Measurements from ENCODE around the gene PEAK1. TPM values are rescaled to one million over a fixed set of nuclear protein-coding genes. Genes with fewer than 3 reads are reported as not detected.

Gene PEAK1
- total RNA-seq, 1 experiment from 2014 or later: 18.4 TPM

DNA sequence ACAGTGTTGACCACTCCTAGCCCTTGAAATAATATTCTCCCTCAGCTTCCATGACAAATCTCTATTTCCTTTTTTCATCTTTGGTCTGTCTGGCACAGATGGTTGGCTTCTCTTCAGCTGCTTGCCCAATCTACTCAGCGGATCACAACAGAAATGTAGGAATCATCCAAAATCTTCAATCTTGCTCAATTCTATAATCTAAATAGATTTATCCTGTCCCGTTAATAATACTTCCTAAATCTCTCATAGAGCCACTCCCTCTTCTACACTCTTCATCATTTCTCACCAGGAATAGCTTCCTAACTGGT, 3.8 kb downstream of the PEAK1 start:
- H3K4me1 ChIP-seq: peaks cover 19% of the 10 kb centered on the region
- intact Hi-C loops (cut with micrococcal nuclease; ENCODE audit: unreplicated experiment): no loop called here
- H3K36me3 ChIP-seq (ENCODE audit: control insufficient read depth, insufficient read depth, low read length): no peaks in the 10 kb centered on the region; the same call in 1 of the 2 replicates
- Mint-ChIP-seq H3K36me3 (ENCODE audit: insufficient read depth, unreplicated experiment) (peaks cover 16% of the 10 kb centered on the region), H3K27me3 (ENCODE audit: insufficient read depth, unreplicated experiment) (no peaks in the 10 kb centered on the region), H3K4me1 (ENCODE audit: low read depth, unreplicated experiment) (peaks cover 17% of the 10 kb centered on the region), H3K9me3 (ENCODE audit: unreplicated experiment) (no peaks in the 10 kb centered on the region), H3K4me3 (ENCODE audit: unreplicated experiment) (no peak overlapping the region), H3K27ac (ENCODE audit: unreplicated experiment) (no peak overlapping the region)
- TF ChIP-seq, protein P1, sequence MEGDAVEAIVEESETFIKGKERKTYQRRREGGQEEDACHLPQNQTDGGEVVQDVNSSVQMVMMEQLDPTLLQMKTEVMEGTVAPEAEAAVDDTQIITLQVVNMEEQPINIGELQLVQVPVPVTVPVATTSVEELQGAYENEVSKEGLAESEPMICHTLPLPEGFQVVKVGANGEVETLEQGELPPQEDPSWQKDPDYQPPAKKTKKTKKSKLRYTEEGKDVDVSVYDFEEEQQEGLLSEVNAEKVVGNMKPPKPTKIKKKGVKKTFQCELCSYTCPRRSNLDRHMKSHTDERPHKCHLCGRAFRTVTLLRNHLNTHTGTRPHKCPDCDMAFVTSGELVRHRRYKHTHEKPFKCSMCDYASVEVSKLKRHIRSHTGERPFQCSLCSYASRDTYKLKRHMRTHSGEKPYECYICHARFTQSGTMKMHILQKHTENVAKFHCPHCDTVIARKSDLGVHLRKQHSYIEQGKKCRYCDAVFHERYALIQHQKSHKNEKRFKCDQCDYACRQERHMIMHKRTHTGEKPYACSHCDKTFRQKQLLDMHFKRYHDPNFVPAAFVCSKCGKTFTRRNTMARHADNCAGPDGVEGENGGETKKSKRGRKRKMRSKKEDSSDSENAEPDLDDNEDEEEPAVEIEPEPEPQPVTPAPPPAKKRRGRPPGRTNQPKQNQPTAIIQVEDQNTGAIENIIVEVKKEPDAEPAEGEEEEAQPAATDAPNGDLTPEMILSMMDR (IDR thresholded peaks at IDR 0.05; ENCODE audit: insufficient read depth in 1 of 2, low read depth in 1 of 2, low read length in 1 of 2, severe bottlenecking in 1 of 2, unreplicated experiment in 1 of 2): no peak
- no peaks in the 10 kb centered on the region for H3K27me3 ChIP-seq (replicated peaks; ENCODE audit: control insufficient read depth, insufficient read depth, low read length)
- DNase-seq: no peak
- BruUV-seq (replicated peaks): no TSS peak
- CTCF ChIA-PET: no interaction called here
- POLR2A ChIA-PET: no interaction called here
- no peak overlapping the region for H3K4me3 ChIP-seq (ENCODE audit: low read depth, low read length)
- H3K9me3 ChIP-seq: no peaks in the 10 kb centered on the region

DNA sequence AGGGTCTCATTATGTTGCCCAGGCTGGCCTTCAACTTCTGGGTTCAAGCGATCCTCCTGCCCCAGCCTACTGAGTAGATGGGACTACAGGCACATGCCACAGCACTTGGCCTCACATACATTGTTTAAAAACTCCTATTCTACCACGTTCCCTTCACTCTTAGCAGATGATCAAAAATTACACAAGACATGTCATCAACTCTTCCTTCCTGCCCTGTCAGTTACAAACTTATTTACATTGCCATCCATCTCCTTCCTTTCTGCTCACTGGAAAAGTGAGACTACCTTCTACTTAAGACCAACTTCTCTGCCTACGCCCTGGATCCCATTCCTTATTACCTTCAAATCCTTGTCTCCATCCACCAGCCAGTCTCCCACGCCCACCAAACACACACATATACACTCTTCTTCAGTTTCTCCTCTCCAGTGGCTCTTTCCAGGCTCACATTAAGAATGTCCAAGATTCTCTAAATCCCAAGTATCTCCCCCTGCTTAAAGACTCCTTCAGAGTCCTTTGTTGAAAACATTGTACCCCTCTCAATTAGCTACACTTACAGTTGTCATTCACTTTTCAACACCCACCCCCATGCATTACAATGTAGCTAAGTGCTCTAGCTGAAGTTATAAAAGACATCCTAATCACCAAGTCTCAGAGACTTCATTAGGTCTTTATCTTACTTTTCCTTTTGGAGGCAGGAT, 4.3 kb downstream of the PEAK1 start:
- POLR2A ChIA-PET: no interaction called here
- TF ChIP-seq, protein P1 (IDR thresholded peaks at IDR 0.05; ENCODE audit: insufficient read depth in 1 of 2, low read depth in 1 of 2, low read length in 1 of 2, severe bottlenecking in 1 of 2, unreplicated experiment in 1 of 2): no peak
- no peak overlapping the region for H3K27ac Mint-ChIP-seq (ENCODE audit: unreplicated experiment)
- Histone ChIP-seq H3K4me1 (peaks cover 19% of the 10 kb centered on the region), H3K9me3 (no peaks in the 10 kb centered on the region), H3K27me3 (replicated peaks; ENCODE audit: control insufficient read depth, insufficient read depth, low read length) (no peaks in the 10 kb centered on the region), H3K4me3 (ENCODE audit: low read depth, low read length) (no peak overlapping the region), H3K36me3 (ENCODE audit: control insufficient read depth, insufficient read depth, low read length) (no peaks in the 10 kb centered on the region; the same call in 1 of the 2 replicates)
- CTCF ChIA-PET: no interaction called here
- H3K4me3 Mint-ChIP-seq (ENCODE audit: unreplicated experiment): no peak overlapping the region
- DNase-seq: no peak
- peaks cover 16% of the 10 kb centered on the region for H3K36me3 Mint-ChIP-seq (ENCODE audit: insufficient read depth, unreplicated experiment)
- no TSS peak for BruUV-seq (replicated peaks)
- peaks cover 17% of the 10 kb centered on the region for H3K4me1 Mint-ChIP-seq (ENCODE audit: low read depth, unreplicated experiment)
- H3K27me3 Mint-ChIP-seq (ENCODE audit: insufficient read depth, unreplicated experiment): no peaks in the 10 kb centered on the region
- intact Hi-C loops (cut with micrococcal nuclease; ENCODE audit: unreplicated experiment): no loop called here
- H3K9me3 Mint-ChIP-seq (ENCODE audit: unreplicated experiment): no peaks in the 10 kb centered on the region

DNA sequence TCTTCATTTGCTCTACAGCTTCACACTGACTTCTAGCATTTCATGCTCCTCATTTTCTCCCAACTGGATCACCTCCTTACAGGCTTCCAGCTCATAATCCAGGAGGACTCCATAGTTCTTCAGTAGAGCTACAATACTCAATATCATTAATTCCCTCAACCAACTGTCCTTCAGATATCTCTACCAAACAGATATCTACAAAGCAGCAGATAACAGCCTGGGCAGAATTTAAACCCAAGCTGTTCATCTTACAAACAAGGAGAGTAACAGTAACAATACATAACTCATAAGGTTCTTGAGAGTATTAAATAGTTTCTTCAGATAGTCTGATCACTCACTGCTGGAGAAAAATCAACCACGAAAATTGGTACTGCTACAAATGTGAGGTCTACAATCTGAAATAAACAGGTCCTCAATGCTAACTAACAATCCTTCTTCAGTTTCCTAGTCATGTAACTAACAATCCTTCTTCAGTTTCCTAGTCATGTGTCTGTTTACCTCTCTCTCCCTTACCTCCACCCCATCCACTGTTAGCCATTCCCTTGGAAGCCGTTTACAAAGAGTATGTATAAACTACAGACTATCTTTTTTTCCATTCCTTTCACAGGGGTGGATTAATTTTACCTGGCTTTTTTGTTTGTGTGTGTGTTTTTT, 5.0 kb downstream of the PEAK1 start:
- Histone ChIP-seq H3K36me3 (ENCODE audit: control insufficient read depth, insufficient read depth, low read length) (no peaks in the 10 kb centered on the region; the same call in 1 of the 2 replicates), H3K4me3 (ENCODE audit: low read depth, low read length) (no peak overlapping the region), H3K4me1 (peaks cover 19% of the 10 kb centered on the region), H3K27me3 (replicated peaks; ENCODE audit: control insufficient read depth, insufficient read depth, low read length) (no peaks in the 10 kb centered on the region), H3K9me3 (no peaks in the 10 kb centered on the region)
- DNase-seq: no peak
- Mint-ChIP-seq H3K4me3 (ENCODE audit: unreplicated experiment) (no peak overlapping the region), H3K36me3 (ENCODE audit: insufficient read depth, unreplicated experiment) (peaks cover 10% of the 10 kb centered on the region), H3K4me1 (ENCODE audit: low read depth, unreplicated experiment) (peaks cover 17% of the 10 kb centered on the region), H3K9me3 (ENCODE audit: unreplicated experiment) (no peaks in the 10 kb centered on the region), H3K27me3 (ENCODE audit: insufficient read depth, unreplicated experiment) (no peaks in the 10 kb centered on the region), H3K27ac (ENCODE audit: unreplicated experiment) (no peak overlapping the region)
- no TSS peak for BruUV-seq (replicated peaks)
- ChIA-PET POLR2A (no interaction called here), CTCF (no interaction called here)
- intact Hi-C loops (cut with micrococcal nuclease; ENCODE audit: unreplicated experiment): no loop called here
- TF ChIP-seq, protein P1 (IDR thresholded peaks at IDR 0.05; ENCODE audit: insufficient read depth in 1 of 2, low read depth in 1 of 2, low read length in 1 of 2, severe bottlenecking in 1 of 2, unreplicated experiment in 1 of 2): no peak
